AG09309 (cell line): ENCODE measurements around the gene SAPCD2.

Experiments used
- DNase-seq: peaks from one replicate; pipeline ENCODE4 v3.0.0-alpha.2; 2010; ENCODE audit warnings: low read depth
- H3K4me3 ChIP-seq: 2 replicates; pipeline ENCODE4 v1.5.1; 2011; ENCODE audit warnings: mild to moderate bottlenecking, low read depth, low read length, moderate library complexity; ENCODE audit not compliant: control insufficient read depth
- CTCF ChIP-seq: IDR thresholded peaks from 2 replicates; pipeline ENCODE4 v1.5.1; 2011; ENCODE audit warnings: mild to moderate bottlenecking, low read depth, low read length, inconsistent platforms; ENCODE audit not compliant: insufficient read depth, control insufficient read depth; ENCODE audit errors: missing control alignments

The SAPCD2 gene

GRCh38 chr9:137014776-137015539 lies 55.4 kb downstream of the SAPCD2 start:
- no peak for TF ChIP-seq CTCF
- DNase-seq, result no peak

GRCh38 chr9:137014166-137014565 lies 56.2 kb downstream of the SAPCD2 start:
- DNase-seq, result no peak
- no peak overlapping the region for H3K4me3 ChIP-seq
- no peak for TF ChIP-seq CTCF

More at GRCh38 chr9:137014776-137015539, 55.4 kb downstream of the SAPCD2 start:
- no peak overlapping the region for H3K4me3 ChIP-seq

GRCh38 chr9:137013571-137013940 lies 56.8 kb downstream of the SAPCD2 start:
- no peak for DNase-seq
- no peak for TF ChIP-seq CTCF
- H3K4me3 ChIP-seq, result no peak overlapping the region

GRCh38 chr9:137012694-137013570 lies 57.4 kb downstream of the SAPCD2 start:
- no peak for TF ChIP-seq CTCF
- DNase-seq, result no peak
- H3K4me3 ChIP-seq, result no peak overlapping the region
